ENCODE measurements around the gene PTPRG.

DNA sequence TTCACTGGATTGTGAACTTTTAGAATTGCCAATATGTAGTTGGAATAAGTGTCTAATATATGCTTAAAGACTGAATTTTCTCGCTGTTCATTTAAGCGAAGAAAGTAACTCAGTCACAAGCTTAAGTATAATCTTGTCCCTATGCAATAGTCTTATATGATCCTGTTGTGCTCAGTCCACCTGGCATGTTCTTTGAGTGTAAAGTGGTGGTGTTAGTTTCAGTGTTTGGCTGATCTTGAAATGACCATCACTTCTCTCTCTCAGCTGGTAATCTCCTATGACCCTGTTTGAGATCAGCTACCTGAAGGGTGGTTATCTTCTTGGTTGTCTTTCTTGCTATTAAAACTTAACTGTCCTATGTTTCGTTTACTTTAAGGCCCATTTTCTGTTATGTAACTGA lies 197.5 kb downstream of the PTPRG start:
- TF ChIP-seq, protein P1, sequence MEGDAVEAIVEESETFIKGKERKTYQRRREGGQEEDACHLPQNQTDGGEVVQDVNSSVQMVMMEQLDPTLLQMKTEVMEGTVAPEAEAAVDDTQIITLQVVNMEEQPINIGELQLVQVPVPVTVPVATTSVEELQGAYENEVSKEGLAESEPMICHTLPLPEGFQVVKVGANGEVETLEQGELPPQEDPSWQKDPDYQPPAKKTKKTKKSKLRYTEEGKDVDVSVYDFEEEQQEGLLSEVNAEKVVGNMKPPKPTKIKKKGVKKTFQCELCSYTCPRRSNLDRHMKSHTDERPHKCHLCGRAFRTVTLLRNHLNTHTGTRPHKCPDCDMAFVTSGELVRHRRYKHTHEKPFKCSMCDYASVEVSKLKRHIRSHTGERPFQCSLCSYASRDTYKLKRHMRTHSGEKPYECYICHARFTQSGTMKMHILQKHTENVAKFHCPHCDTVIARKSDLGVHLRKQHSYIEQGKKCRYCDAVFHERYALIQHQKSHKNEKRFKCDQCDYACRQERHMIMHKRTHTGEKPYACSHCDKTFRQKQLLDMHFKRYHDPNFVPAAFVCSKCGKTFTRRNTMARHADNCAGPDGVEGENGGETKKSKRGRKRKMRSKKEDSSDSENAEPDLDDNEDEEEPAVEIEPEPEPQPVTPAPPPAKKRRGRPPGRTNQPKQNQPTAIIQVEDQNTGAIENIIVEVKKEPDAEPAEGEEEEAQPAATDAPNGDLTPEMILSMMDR (IDR thresholded peaks at IDR 0.05; ENCODE audit: insufficient read depth, low read depth, low read length) = no peak
- no peak for TF ChIP-seq EZH2 (IDR thresholded peaks at IDR 0.05; ENCODE audit: insufficient read depth, low read length)
